ENCODE data around the gene SORBS2.

GRCh38 chr4:185778307-185778706, 33.7 kb downstream of the SORBS2 start:
- TF ChIP-seq POLR2A (IDR thresholded peaks at IDR 0.05; ENCODE audit: low read depth, low read length) (no peak), TAF1 (IDR thresholded peaks at IDR 0.05; ENCODE audit: low read depth, low read length) (no peak), POU2F2 (IDR thresholded peaks at IDR 0.05; ENCODE audit: low read depth, low read length) (no peak)

Data from GM12891 (cell line).